ENCODE results near the gene ACAP3. TPM values are rescaled to one million over a fixed set of nuclear protein-coding genes. Genes with fewer than 3 reads are reported as not detected.
A peak's percentile ranks its signal among the peaks of the same experiment; 100 is the strongest.

Gene ACAP3
- total RNA-seq, 1 donor from 2014 or later = 93.9 TPM

- Mint-ChIP-seq H3K36me3 (peaks cover 11% of the 10 kb centered on the region), H3K27me3 (no peaks in the 10 kb centered on the region), H3K4me1 (ENCODE audit: unreplicated experiment) (no peaks in the 10 kb centered on the region), H3K9me3 (no peaks in the 10 kb centered on the region), H3K4me3 (no peak overlapping the region), H3K27ac (no peak overlapping the region)
- no peak for DNase-seq (ENCODE audit: extremely low spot score, unreplicated experiment)
- no peak for TF ChIP-seq CTCF (conservative IDR thresholded peaks at IDR 0.05)
These were observed 46.7 kb downstream of the ACAP3 start for GRCh38 chr1:1260843-1261560.

- no peaks in the 10 kb centered on the region for H3K27me3 Mint-ChIP-seq
- H3K27ac Mint-ChIP-seq = peak overlapping the region; percentile 26
- H3K4me3 Mint-ChIP-seq = no peak overlapping the region
- H3K4me1 Mint-ChIP-seq (ENCODE audit: unreplicated experiment) = no peaks in the 10 kb centered on the region
- no peaks in the 10 kb centered on the region for H3K9me3 Mint-ChIP-seq
- TF ChIP-seq CTCF (conservative IDR thresholded peaks at IDR 0.05) = no peak
- peaks cover 12% of the 10 kb centered on the region for H3K36me3 Mint-ChIP-seq
- DNase-seq (ENCODE audit: extremely low spot score, unreplicated experiment) = no peak
These were observed 47.7 kb downstream of the ACAP3 start for GRCh38 chr1:1259951-1260600.

GRCh38 chr1:1259540-1259939 is 48.2 kb downstream of the ACAP3 start:
- TF ChIP-seq CTCF (conservative IDR thresholded peaks at IDR 0.05) = no peak
- Mint-ChIP-seq H3K4me1 (ENCODE audit: unreplicated experiment) (no peaks in the 10 kb centered on the region), H3K36me3 (peaks cover 12% of the 10 kb centered on the region)

DNA sequence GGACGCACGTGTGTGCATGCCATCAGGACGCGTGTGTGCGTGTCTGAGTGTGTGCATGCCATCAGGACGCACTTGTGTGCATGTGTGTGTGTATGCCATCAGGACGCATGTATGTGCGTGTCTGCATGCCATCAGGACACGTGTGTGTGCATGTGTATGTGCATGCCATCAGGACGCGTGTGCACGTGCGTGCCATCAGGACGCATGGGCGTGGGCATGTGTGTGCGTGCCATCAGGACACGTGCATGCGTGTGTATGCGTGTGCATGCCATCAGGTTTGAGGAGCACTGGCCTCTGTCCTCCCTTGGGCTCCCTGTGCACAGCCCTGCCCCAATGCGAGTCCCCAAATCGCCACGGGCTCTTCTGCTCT is 48.6 kb downstream of the ACAP3 start:
- no peak for DNase-seq (ENCODE audit: extremely low spot score, unreplicated experiment)
- Mint-ChIP-seq H3K9me3 (no peaks in the 10 kb centered on the region), H3K4me1 (ENCODE audit: unreplicated experiment) (no peaks in the 10 kb centered on the region), H3K4me3 (no peak overlapping the region), H3K36me3 (peaks cover 12% of the 10 kb centered on the region), H3K27me3 (no peaks in the 10 kb centered on the region), H3K27ac (no peak overlapping the region)
- TF ChIP-seq CTCF (conservative IDR thresholded peaks at IDR 0.05) = no peak

More at GRCh38 chr1:1259540-1259939, 48.2 kb downstream of the ACAP3 start:
- no peaks in the 10 kb centered on the region for H3K9me3 Mint-ChIP-seq
- H3K27ac Mint-ChIP-seq = peak overlapping the region; percentile 26
- no peak for DNase-seq (ENCODE audit: extremely low spot score, unreplicated experiment)
- H3K27me3 Mint-ChIP-seq = no peaks in the 10 kb centered on the region
- no peak overlapping the region for H3K4me3 Mint-ChIP-seq

GRCh38 chr1:1256956-1257871 is 50.5 kb downstream of the ACAP3 start:
- Mint-ChIP-seq H3K27me3 (no peaks in the 10 kb centered on the region), H3K4me1 (ENCODE audit: unreplicated experiment) (no peaks in the 10 kb centered on the region), H3K36me3 (peaks cover 16% of the 10 kb centered on the region), H3K4me3 (no peak overlapping the region), H3K27ac (no peak overlapping the region), H3K9me3 (no peaks in the 10 kb centered on the region)
- no peak for DNase-seq (ENCODE audit: extremely low spot score, unreplicated experiment)
- TF ChIP-seq CTCF (conservative IDR thresholded peaks at IDR 0.05) = no peak
